ENCODE data around the gene ABCA13.

DNA sequence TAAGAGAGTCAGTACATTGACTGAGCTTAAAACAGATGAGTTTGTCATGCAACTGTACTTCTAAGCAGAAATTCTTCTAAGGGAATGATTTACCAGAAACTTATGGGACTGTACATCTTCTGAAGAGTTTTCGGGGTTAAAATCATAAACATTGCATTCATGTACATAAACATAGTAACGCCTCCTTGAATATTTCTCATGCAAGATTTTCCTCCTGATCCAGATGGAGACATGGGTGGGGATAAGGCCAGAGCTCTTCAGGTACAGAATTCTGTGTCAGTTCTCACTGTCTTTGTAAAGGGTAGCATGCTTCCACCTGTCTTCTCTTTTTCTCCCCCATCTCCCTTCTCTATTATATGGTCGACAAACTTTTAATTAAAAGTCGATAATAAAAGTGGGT lies 335.3 kb downstream of the ABCA13 start:
- TF ChIP-seq, protein P1, sequence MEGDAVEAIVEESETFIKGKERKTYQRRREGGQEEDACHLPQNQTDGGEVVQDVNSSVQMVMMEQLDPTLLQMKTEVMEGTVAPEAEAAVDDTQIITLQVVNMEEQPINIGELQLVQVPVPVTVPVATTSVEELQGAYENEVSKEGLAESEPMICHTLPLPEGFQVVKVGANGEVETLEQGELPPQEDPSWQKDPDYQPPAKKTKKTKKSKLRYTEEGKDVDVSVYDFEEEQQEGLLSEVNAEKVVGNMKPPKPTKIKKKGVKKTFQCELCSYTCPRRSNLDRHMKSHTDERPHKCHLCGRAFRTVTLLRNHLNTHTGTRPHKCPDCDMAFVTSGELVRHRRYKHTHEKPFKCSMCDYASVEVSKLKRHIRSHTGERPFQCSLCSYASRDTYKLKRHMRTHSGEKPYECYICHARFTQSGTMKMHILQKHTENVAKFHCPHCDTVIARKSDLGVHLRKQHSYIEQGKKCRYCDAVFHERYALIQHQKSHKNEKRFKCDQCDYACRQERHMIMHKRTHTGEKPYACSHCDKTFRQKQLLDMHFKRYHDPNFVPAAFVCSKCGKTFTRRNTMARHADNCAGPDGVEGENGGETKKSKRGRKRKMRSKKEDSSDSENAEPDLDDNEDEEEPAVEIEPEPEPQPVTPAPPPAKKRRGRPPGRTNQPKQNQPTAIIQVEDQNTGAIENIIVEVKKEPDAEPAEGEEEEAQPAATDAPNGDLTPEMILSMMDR (IDR thresholded peaks at IDR 0.05 in 2 of 3, conservative IDR thresholded peaks at IDR 0.05 in 1 of 3; ENCODE audit: borderline replicate concordance in 1 of 3, insufficient read depth in 1 of 3, low read depth in 2 of 3, low read length in 2 of 3): no peak
- no peak for TF ChIP-seq ELF1 (IDR thresholded peaks at IDR 0.05; ENCODE audit: borderline replicate concordance, low read depth)
- no peak for TF ChIP-seq POLR2A (IDR thresholded peaks at IDR 0.05; ENCODE audit: borderline replicate concordance, extremely low read depth, insufficient read depth, insufficient read length)
